Islet precursor cell (in vitro differentiated cells): Measurements from ENCODE around the gene REPS1.
"Not testable (repeated sequence)": the region's sequence is repeated elsewhere in the genome, so short reads cannot be mapped to it uniquely, and the experiment has no call there.

ENCODE experiments used
- DNase-seq: peaks from one replicate; pipeline ENCODE4 v3.0.0-alpha.2; 2018

REPS1 gene

GRCh38 chr6:138970159-138970558 is 17.9 kb downstream of the REPS1 start:
- no peak for DNase-seq

DNA sequence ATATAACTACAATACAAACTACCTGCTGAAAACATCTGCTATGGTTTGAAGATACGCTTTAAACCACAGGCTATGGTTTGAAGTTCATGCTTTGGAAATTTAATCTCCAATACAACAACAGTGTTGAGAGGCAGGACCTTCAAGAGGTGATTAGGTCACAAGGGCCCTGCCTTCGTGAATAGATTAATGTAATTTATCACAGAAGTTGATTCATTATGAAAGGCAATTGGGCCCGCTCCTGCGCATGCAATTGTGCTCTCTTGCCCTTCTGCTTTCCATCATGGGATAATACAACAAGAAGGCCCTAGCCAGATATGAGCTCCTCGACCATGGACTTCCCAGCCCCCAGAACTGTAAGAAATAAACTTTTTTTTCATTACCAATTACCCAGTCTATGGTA is 21.2 kb downstream of the REPS1 start:
- DNase-seq: no peak

GRCh38 chr6:138965971-138966370 is 22.1 kb downstream of the REPS1 start:
- no peak for DNase-seq

DNA sequence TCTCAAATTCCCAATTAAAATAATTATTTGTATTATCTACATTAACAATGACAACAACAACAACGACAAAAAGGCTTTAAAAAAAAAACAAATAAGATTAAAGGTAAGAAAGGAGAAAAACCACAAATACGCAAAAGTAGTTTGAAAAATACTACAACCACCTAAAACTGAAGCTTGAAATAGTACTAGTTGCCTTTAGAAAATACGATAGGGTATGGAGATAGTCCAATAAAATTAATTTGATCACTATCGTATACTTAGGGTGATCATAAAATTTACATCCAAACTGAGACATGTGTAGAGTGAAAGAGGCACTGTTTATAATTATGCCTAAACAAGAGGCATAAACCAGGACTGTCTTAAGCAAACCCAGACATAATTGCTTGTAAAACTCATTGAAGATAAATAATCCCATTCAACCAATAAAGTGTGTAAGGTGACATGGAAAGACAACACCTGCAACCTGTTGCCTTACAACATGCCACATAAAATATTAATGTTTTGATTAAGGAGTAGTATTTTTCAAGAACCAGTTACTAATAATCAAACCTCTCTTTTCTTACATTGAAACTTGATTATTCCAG is 22.7 kb downstream of the REPS1 start:
- no peak for DNase-seq

GRCh38 chr6:138964012-138964411 is 24.0 kb downstream of the REPS1 start:
- no peak for DNase-seq

- DNase-seq: no peak
Observed at GRCh38 chr6:138963531-138963930, 24.5 kb downstream of the REPS1 start.

- no peak for DNase-seq
Observed at GRCh38 chr6:138963119-138963518, 24.9 kb downstream of the REPS1 start.

DNA sequence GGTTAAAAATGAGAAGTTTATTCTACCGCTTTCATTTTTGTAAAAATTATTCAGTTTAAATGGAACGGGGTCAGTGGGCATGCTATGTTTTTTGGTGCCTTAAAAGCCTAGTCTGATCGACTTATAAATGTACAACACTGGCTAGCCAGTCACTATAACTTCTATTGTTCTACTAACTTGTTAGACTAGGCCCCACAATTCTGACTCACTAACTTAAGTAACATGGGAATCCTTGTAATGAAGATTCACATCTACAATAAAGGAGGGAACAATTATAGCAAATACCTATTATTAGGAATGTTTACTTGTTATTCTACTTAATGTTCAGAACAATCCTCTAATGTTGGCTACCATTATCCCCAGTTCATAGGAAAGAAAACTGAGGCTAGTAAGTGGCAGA is 28.5 kb downstream of the REPS1 start:
- DNase-seq: no peak

GRCh38 chr6:138958595-138958994 is 29.5 kb downstream of the REPS1 start:
- no peak for DNase-seq

DNA sequence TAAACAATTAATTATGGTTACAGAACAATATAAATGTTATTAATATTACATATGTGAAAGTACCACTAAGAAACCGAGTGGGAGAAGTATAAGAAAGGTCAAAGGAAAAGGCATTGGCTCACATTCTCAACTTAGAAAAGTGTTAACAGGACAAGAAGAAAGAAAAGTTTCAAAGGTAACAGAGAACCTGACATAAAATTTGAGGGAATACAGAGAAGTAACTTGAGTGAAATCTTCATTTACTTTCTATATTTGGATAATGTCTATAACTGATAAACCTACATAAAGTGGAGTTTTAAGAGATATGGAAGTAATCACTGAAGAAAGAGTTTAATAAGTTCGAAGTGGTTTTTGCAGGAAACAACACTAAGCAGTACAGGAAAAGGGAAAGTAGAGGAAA is 30.1 kb downstream of the REPS1 start:
- DNase-seq: no peak

GRCh38 chr6:138957484-138957883 is 30.6 kb downstream of the REPS1 start:
- DNase-seq: no peak

GRCh38 chr6:138956244-138956924 is 31.7 kb downstream of the REPS1 start:
- no peak for DNase-seq

DNA sequence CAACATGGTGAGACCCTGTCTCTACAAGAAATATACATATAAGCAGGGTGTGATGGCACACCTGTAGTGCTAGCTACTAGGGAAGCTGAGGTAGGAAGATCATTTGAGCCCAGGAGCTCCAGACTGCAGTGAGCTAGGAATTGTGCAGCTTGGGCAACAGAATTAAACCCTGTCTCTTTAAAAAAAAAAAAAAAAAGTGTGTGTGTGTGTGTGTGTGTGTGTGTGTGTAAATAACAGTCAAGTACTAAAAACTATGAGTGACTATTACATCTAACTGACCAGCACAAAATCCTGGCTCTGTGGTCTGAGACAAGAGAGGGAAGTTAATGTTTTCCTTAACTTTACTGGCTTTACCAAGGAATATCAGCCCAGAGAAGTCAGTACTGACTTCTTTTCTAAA is 32.8 kb downstream of the REPS1 start:
- DNase-seq: no peak

DNA sequence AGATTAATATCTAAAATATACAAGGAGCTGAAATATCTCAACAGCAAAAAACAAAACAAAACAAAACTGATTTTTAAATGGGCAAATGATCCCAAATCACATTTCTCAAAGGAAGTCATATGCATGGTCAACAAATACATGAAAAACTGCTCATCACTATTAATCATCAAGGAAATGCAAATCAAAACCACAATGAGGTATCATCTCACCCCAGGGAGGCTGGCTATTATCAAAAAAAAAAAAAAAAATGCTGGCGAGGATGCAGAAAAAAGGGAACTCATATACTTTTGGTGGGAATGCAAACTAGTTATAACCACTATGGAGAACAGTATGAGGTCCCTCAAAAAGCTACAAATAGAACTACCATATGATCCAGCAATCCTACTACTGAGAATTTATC is 34.6 kb downstream of the REPS1 start:
- no peak for DNase-seq

DNA sequence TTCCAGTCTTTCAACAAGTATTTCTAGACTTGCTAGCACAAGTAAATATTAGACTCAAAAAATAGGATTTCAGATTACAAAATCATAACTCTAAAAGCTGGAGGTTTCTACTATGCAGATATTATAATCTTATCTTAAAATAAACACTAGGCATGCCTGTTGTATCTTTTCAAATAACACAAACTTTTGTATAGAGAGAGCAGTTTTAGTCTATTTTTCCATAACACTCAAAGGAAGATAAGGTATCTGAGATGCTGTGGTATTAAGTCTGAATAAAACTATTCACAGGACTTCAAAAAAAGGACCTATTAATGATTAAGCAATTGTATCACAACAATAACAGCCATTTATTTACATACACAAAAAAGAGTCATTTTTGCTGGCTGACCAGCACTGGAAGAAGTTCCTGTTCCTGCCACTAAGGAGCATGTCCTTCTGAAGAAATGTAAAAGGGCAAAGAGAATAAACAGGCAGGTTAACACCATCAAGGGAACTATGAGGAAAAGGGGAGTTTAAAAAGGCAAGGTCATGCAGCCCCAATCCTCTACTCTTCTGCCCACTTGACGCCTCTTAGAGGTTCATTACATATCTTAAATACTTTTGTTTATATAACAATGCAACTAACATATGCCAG is 39.4 kb downstream of the REPS1 start:
- DNase-seq: no peak

GRCh38 chr6:138948004-138948403 is 40.0 kb downstream of the REPS1 start:
- no peak for DNase-seq

DNA sequence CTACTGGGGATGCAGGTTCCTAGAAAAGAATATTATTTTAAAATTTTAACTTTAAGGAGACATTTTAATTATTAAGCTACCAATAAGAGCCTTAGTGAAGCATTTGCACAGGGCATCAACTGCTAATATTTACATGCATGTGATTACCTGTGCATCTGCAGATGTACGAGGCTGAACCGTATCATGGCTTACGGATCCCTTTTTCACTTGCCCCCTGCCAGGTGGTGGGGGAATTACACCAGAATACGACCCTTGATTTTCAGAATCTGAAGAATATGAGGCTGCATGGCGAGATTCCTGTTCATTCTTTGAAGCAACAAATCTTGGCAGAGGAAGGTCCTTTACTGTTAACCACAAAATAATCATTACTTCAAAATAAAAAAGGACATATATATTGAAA is 42.7 kb downstream of the REPS1 start:
- peak; percentile 53 for DNase-seq

GRCh38 chr6:138944412-138944811 is 43.6 kb downstream of the REPS1 start:
- DNase-seq: peak; percentile 62

- no peak for DNase-seq
Observed at GRCh38 chr6:138943089-138943625, 44.9 kb downstream of the REPS1 start.

DNA sequence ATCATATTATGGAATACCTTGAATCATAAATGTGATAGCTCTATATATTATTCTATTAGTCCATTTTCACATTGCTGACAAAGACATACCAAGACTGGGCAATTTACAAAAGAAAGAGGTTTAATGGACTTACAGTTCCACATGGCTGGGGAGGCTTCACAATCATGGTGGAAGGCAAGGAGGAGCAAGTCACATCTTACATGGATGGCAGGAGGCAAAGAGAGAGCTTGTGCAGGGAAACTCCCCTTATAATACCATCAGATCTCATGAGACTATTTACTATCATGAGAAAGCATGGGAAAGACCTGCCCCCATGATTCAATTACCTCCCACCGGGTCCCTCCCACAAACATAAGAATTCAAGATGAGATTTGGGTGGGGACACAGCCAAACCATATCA is 51.2 kb downstream of the REPS1 start:
- not testable (repeated sequence) for DNase-seq

- DNase-seq: no peak
Observed at GRCh38 chr6:138931660-138932059, 56.4 kb downstream of the REPS1 start.

GRCh38 chr6:138926579-138926978 is 61.5 kb downstream of the REPS1 start:
- no peak for DNase-seq

DNA sequence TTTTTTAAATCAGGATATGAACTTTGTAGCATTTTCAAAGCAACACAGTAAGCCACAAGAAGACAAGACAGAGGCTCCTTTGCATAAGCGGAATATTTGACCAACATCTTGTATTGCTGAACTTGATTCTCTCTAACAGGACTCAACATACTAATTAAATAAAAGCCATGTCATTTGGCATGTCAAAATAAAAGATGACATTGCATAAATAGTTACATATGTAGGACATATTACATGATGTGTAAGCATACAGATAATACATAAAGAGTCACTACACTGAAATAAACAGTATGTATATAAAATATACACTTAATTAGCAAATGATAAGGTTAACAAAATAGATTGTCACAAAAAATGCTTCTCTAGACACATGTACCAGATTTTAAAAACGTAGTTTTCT is 62.2 kb downstream of the REPS1 start:
- no peak for DNase-seq

GRCh38 chr6:138923561-138923960 is 64.5 kb downstream of the REPS1 start:
- DNase-seq: no peak
